ENCODE data around the gene SRC. TPM values are rescaled to one million over a fixed set of nuclear protein-coding genes. Genes with fewer than 3 reads are reported as not detected.
"Not testable (repeated sequence)": the region's sequence is repeated elsewhere in the genome, so short reads cannot be mapped to it uniquely, and the experiment has no call there.

SRC gene
- polyA plus RNA-seq, 3 donors = 13.5 to 25.7 (median 13.6) TPM

DNA sequence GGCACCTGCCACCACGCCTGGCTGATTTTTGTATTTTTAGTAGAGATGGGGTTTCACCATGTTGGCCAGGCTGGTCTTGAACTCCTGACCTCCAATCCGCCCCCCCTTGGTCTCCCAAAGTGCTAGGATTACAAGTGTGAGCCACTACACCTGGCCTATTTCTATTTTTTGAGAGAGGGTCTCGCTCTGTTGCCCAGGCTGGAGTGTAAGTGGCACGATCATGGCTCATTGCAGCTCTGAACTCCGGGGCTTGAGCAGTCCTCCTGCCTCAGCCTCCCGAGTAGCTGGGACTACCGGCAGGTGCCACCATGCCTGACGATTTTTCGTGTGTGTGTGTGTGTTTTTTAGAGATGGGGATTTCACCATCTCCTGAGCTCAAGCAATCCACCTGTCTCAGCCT lies 25.9 kb downstream of the SRC start:
- 91 to 92% (median 92%) methylated on average over 9 of the region's 9 CpGs for WGBS, 3 donors
- H3K27ac ChIP-seq (ENCODE audit: low read depth, low read length) = not testable (repeated sequence)

DNA sequence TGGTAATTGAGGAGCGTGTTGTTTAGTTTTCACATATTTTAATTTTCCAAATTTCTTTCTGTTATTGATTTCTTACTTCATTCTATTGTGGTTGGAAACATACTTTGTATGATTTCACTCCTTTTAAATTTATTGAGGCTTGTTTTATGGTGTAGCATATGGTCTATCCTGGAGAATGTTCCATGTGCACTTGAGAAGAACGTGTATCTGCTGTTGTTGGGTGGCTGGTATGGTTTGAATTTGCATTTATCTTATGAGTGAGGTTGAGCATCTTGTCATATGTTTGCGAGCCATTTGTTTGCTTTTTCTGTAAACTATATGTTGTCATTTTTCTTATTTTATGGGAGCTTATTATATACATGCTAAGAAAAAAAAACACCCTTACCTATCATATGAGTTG lies 26.5 kb downstream of the SRC start:
- H3K27ac ChIP-seq (ENCODE audit: low read depth, low read length) = no peak overlapping the region
- 70 to 94% (median 90%) methylated on average over 3 of the region's 3 CpGs for WGBS, 3 donors

DNA sequence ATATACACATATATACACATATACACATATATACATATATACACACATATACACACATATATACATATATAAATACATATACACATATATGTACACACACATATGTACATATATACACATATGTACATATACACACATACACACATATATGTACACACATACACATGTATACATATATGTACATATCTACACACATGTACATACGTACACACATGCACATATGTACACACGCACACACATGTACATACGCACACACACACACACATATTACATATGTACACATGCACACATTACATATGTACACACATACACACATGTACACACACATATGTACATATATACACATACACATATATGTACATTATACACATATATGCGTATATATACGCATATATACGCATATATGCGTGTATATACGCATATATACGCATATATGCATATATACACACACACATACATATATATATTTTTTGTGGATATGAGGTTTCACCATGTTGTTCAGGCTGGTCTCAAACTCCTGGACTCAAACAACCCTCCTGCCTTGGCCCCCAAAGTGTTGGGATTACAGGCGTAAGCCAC lies 27.2 kb downstream of the SRC start:
- 85 to 88% (median 86%) methylated on average over 10 of the region's 10 CpGs for WGBS, 3 donors

DNA sequence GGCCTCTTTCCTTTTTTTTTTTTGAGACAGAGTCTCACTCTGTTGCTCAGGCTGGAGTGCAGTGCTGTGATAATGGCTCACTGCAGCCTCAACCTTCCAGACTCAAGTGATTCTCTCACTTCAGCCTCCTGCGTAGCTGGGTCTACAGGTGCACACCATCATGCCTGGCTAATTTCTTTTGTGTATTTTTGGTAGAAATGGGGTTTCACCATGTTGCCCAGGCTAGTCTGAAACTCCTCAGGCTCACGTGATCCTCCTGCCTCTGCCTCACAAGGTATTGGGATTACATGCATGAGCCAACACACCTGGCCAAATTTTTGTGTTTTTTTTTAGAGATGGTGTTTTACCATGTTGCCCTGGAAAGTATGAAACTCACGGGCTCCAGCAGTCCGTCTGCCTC lies 29.3 kb downstream of the SRC start:
- 95 to 99% (median 95%) methylated on average over 4 of the region's 4 CpGs for WGBS, 3 donors
- no peak overlapping the region for H3K27ac ChIP-seq (ENCODE audit: low read depth, low read length)

More for the DNA sequence above, 27.2 kb downstream of the SRC start:
- no peak overlapping the region for H3K27ac ChIP-seq (ENCODE audit: low read depth, low read length)

DNA sequence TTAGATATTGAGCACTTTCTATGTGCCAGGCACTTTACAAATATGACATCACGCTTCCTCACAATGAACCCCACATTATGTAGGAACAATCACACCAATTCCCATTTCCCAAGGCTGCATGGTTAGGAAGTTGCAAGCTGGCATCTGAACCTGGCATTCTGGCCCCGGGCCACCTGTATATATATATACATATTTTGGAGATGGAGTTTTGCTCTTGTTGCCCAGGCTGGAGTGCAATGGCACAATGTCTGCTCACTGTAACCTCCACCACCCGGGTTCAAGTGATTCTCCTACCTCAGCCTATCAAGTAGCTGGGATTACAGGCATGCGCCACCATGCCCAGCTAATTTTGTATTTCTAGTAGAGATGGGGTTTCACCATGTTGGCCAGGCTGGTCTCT lies 30.4 kb downstream of the SRC start:
- H3K27ac ChIP-seq (ENCODE audit: low read depth, low read length) = no peak overlapping the region
- WGBS, 3 donors = 92 to 96% (median 93%) methylated on average over 4 of the region's 4 CpGs

DNA sequence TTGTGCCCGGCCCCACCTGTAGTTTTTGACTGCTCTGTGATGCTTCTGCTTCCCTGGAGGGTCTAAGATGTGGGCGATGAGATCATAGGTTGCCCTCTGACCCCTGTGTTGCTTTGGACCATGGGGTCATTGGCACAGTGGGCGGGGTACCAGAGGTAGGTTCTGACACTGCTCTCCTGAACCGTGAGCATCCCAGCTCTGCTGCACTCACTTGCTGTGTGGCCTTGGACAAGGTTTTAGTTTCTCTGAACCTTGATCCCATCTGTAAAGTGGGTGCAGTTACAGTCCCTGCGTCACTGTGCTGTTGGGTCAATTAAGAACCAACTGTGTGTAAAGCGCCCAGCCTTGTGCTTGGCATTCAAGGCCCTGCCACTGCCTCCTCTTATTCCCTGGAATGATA lies 30.9 kb downstream of the SRC start:
- WGBS, 3 donors = 87 to 91% (median 90%) methylated on average over 6 of the region's 6 CpGs
- H3K27ac ChIP-seq (ENCODE audit: low read depth, low read length) = no peak overlapping the region

DNA sequence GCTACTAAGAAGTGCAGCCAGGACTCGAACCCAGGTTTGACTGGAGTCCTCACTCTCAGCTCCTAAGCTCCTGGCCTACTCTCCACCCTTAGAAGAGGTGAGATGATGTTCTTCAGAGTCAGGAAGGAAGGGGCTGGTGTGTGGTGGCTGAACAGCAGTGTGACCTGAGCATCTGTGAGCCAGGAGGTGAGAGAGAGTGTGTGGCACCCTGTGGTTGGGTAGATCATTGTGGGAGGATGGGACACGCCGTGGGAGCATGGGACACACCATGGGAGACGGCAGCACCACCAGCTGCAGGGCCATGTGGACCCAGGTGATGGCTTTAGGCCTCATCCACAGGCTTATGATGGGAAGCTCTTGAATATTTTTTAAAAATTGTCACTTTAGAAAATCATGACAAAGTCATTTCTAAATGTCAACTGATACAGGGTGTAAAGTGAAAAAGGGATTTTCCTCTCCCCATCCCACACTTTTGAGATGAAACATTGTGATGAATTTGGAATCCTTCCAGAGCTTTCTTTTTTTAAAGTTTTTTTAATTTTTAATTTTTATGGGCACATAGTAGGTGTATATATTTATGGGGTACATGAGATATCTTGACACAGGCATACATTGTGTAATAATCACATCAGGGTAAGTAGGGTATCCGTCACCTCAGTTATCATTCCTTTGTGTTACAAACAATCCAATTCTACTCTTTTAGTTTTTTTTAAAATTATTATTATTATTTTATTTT lies 31.6 kb downstream of the SRC start:
- 74 to 79% (median 77%) methylated on average over 5 of the region's 5 CpGs for whole genome bisulfite sequencing, 3 donors
- H3K27ac ChIP-seq (ENCODE audit: low read depth, low read length) = no peak overlapping the region

DNA sequence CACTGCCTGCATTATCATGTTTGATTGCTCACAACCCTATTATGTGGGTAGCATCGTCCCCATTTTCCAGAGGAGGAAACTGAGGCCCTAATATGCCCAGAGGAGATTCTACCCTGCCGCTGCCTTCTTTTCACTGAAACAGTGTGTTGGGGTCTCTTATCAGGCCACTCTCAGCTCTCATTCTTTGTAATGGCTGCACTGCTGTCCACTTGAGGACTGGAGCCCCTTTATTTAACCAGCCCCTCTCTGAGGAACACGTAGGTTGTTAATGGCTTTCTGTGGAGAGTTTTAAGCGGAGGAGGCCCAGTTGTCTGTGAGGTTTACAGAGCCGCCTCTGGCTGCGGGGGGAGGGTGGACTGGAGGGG lies 32.5 kb downstream of the SRC start:
- 78 to 91% (median 80%) methylated on average over 6 of the region's 6 CpGs for WGBS, 3 donors
- no peak overlapping the region for H3K27ac ChIP-seq (ENCODE audit: low read depth, low read length)

DNA sequence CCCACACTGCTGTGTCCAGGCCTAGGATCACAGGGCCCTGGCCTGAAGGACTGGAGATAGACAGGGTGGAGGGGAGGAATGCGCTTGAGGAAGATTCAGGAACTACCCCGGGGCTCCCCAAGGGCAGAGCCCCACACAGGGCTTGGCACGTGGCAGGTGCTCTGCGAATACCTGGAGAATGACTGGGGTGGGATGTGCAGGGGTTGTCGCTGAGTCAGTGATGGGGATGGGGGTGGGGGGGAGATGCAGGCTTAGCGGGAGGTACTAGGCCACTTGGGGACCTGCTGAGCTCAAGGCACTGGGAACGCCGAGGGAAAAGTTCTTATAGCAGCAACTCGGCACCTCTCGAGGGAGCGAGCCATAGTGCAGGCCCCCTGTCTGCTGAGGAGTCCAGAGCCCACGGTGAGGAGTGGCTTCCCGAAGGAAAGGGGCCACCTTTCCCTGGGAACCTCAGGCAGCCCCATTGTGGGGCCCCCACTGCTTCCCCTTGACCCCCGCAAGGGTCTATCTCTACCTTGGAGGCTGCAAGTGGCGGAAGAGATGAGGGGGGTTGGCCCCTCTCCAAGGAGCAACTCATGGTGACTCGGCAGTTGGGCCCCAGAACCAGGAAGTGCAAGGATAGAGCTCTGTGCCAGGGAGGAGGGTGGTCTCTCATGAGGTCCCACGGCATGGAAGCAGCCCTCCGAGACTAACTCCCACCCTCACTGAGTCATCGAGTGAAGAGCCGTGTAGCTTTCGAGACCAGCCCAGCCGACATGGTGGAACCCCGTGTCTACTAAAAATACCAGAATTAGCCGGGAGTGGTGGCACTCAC lies 33.1 kb downstream of the SRC start:
- 50 to 80% (median 59%) methylated on average over 24 of the region's 24 CpGs for WGBS, 3 donors
- H3K27ac ChIP-seq (ENCODE audit: low read depth, low read length) = no peak overlapping the region

DNA sequence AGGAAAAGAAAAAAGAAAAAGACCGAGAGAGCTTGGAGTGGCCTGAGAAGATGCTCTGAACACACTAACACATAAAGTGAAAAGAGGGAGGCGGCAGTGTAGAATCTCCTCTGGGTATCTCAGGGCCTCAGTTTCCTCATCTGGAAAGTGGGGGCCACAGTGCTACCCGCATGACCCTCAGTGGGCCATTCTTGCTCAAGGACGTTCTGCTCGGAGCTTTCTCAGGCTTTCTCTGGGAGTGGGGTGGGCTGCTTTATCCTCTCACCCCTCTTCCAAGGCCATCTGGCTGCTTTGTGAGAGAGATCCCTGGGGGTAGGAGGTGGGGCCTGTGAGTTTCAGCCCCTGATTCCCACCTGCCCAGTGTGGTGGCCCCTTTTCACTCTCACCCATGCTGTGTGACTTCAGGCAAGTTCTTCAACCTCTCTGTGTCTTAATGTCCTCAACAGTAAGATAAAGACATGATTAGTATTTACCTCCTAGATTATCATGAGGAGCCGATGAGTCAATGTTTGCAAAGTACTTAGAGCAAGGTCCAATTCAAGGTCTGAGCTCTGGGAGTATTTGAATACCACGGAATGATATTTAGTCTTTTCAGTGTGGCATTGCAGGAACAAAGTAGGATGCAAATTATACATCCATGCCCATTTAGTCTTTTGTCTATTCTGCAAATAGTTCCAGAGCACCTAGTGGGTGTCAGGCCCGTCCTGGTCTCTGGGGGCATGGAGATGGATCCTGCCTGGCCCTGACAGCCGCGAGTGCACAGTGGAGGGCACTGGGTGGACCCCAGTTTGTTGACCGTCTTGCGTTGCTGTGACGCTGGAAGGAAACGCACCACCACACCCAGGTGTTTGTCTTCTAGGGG lies 34.3 kb downstream of the SRC start:
- WGBS, 3 donors = 64 to 81% (median 74%) methylated on average over 14 of the region's 14 CpGs
- H3K27ac ChIP-seq (ENCODE audit: low read depth, low read length) = no peak overlapping the region

DNA sequence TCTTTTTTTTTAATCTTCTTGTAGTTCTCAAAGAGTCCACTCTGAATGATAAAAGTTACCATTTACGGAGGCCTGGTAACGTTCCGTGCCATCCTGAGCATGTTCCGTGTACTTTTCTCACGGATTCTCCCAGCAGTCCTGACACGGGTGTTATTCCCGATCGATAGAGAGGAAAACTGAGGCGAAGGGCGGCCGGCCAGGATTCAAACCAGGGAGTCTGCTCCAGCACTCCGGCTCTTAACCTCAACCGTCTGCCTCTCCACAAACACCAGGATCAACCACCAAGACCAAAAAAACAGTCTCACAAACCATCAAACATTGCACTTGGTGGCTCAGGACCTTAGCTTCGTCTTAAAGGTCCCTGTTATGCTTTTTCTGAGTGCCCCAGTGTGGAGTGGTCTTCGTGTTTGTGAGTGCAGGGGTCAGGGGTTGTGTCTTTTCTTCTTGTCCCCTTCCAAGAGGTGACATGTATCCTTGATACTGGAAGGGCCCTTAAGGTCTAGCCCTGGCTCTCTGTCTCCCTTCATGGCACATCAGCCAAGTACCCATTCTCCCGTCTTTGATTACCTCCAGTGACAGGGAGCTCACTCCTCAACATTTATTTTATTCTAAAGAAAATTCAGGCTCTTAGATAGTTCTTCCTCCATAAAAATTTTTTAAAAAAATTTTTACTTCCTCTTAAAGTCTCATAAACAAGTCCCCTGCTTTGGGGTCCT lies 35.1 kb downstream of the SRC start:
- WGBS, 3 donors = 86 to 87% (median 86%) methylated on average over 16 of the region's 16 CpGs
- H3K27ac ChIP-seq (ENCODE audit: low read depth, low read length) = no peak overlapping the region

DNA sequence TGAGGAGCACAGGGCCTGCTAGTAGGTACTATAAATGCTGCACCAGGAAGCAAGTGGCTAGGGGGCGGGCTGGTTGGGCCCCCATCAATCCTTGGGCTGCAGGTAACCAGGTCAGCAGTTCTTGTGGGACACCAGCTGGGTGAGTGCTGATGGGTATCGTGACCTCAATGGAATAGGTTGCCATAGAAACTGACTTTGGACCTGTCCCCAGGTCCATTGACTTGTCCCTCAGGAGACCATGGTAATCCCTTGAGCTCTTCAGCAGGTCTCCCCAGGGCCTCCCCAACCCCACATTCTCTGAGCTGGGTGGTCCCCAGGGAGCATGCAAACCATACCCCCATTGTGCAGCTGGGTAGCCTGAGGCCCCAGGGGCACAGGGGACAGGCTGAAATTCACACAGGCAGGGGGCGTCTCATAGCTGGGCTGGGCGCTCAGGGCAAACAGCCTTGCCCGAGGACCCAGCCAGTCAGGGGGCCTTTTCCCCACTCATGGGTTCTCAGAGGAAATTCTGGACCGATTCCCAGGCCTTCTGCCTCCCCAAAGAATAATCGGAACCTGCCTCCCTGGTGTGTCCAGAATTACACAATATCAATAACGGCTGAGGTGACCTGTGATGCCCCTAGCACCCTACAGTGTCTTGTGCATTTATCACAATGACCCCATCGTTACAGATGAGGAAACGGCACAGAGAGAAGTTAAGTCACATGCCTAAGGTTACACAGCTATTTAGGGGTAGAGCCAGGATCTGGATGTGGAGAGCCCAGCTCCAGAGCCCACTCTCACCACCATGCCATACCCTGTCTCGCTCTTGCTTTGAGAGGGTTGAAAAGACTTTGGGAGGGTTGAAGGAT lies 35.9 kb downstream of the SRC start:
- no peak overlapping the region for H3K27ac ChIP-seq (ENCODE audit: low read depth, low read length)
- WGBS, 3 donors = 66 to 72% (median 69%) methylated on average over 11 of the region's 11 CpGs

DNA sequence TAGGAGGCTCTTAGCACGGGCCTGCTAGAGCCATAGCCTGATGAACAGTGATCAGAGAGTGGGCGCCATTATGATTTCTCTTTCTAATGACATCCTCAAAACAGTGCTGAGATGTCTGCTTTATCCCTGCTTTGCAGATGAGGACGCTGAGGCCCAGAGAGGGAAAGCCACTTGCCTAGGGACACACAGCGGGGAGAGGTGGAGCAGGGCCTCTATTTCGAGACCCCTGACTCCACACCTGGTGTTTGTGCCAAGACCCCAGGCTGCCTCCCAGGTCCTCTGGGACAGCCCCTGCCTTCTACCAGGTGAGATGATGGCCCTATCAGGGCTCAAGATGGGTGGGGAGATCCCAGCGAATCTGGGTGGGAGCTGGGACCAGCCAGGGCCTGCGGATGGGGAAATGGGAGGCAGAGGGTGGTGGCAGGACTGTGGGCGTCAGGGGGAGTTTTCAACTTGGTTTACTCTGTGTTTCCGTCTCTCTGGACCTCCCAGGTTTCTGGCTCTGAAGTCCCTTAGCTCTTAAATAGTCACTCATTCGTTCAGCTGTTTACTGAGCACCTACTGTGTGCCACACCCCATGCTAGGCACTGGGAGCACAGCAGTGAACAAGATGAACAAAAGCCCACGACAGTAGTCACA lies 36.7 kb downstream of the SRC start:
- no peak overlapping the region for H3K27ac ChIP-seq (ENCODE audit: low read depth, low read length)
- WGBS, 3 donors = 84 to 89% (median 86%) methylated on average over 10 to 11 of the region's 11 CpGs

DNA sequence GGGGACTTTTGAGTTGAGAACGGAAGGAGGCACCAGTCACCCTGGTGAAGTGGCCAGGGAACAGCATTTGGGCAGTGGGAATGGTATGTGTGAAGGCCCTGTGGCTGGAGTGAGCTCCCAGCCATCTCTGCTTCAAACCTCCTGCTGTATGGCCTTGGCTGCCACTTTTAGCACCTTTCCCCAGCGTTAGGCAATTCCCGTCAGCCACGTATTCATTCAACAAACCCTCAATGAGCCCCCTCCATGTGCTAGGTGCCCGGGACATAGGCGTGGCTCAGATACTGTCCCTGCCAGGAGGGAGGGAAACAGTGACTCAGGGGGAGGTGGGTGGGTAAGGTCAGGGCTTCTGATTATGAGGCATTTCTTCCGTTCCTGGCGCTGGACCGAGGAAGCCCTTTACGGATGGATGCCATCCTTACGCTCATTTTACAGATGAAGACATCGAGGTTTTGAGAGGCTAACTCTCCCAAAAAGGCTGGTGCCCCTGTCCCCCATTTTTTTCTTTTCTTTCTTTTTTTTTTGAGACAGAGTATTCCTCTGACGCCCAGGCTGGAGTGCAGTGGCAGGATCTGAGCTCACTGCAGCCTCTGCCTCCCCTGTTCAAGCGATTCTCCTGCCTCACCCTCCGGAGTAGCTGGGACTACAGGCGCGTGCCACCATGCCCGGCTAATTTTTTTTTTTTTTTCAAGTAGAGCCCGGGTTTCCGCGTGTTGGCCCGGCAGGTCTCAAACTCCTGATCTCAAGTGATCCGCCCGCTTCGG lies 37.5 kb downstream of the SRC start:
- 79 to 88% (median 86%) methylated on average over 25 of the region's 25 CpGs for WGBS, 3 donors
- no peak overlapping the region for H3K27ac ChIP-seq (ENCODE audit: low read depth, low read length)

DNA sequence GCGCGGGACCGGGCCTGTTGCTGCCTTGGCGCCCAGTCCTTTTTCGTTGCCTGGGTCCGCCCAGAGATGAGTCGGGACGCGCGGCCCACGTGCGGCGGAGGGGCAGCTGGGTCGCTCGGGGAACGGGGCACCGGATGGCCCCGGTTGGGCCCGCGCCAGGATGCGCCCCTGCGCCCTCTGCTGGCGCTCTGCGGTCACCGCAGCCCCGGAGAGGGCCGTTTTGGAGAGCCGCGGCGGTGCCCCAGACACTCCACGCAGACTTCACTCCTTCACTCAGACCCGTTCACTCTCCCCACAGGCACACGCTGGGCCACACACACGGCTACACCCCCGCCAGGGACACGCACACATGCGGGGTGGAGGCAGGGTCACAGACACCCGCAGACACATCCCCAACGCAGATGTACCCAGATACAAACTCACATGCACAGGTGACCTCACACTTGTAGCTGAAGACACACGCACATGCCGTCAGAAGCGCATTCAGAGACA lies 38.8 kb downstream of the SRC start:
- 9 to 21% (median 12%) methylated on average over 32 to 42 of the region's 42 CpGs for WGBS, 3 donors
- H3K27ac ChIP-seq (ENCODE audit: low read depth, low read length) = no peak overlapping the region

DNA sequence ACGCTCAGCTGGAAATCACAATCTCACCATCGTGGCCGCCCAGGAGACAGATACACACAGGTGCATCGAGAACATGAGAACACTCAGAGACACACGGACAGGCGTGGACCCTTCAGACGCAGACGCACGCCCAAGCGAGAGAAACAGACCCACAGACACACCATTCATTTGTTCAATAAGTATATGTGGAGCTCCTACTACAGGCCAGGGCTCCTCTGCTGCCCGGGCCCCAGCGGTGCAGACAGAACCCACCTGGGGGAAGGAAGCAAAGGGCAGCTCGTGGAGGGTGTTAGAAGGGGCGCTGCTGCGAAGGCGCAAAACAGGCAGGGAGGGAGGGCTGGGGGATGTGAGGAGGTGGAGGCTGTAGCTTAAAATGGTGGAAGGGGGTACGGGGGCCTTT lies 39.2 kb downstream of the SRC start:
- no peak overlapping the region for H3K27ac ChIP-seq (ENCODE audit: low read depth, low read length)
- WGBS, 3 donors = 84 to 92% (median 85%) methylated on average over 17 of the region's 17 CpGs

All from adipose tissue (tissue), 3 donors.